Neural crest cell (in vitro differentiated cells): Measurements from ENCODE around the gene TST. TPM values are rescaled to one million over a fixed set of nuclear protein-coding genes. Genes with fewer than 3 reads are reported as not detected.
A peak's percentile ranks its signal among the peaks of the same experiment; 100 is the strongest.

Experiments
- DNase-seq: peaks from one replicate; pipeline ENCODE4 v3.0.0; 2021; ENCODE audit warnings: low read depth, mixed read lengths, low spot score
- H3K27ac Mint-ChIP-seq: one replicate; pipeline ENCODE4 v1.8.0; 2021; ENCODE audit warnings: mild to moderate bottlenecking, mixed read lengths; ENCODE audit not compliant: unreplicated experiment
- H3K27me3 Mint-ChIP-seq: 2 replicates; pipeline ENCODE4 v1.8.0; 2021; ENCODE audit warnings: low read depth, mild to moderate bottlenecking, mixed read lengths
- H3K36me3 Mint-ChIP-seq: 2 replicates; pipeline ENCODE4 v1.8.0; 2021; ENCODE audit warnings: low read depth, mild to moderate bottlenecking, mixed read lengths
- H3K4me1 Mint-ChIP-seq: 2 replicates; pipeline ENCODE4 v1.8.0; 2021; ENCODE audit warnings: mixed read lengths
- H3K4me3 Mint-ChIP-seq: one replicate; pipeline ENCODE4 v1.8.0; 2021; ENCODE audit warnings: mild to moderate bottlenecking, mixed read lengths
- H3K9me3 Mint-ChIP-seq: 2 replicates; pipeline ENCODE4 v1.8.0; 2021; ENCODE audit warnings: mixed read lengths
- CTCF ChIP-seq: fragments of 200-600 bp; sonication (generic); conservative IDR thresholded peaks from 2 replicates; pipeline ENCODE4 v1.5.0; 2021; ENCODE audit warnings: antibody characterized with exemption, mild to moderate bottlenecking
- total RNA-seq: library from RNA; stranded (reverse); gene quantifications from 2 replicates; pipeline ENCODE4 v1.2.1, GENCODE V29; 2021

TST gene
- total RNA-seq, 1 donor from 2014 or later = 31.0 TPM

DNA sequence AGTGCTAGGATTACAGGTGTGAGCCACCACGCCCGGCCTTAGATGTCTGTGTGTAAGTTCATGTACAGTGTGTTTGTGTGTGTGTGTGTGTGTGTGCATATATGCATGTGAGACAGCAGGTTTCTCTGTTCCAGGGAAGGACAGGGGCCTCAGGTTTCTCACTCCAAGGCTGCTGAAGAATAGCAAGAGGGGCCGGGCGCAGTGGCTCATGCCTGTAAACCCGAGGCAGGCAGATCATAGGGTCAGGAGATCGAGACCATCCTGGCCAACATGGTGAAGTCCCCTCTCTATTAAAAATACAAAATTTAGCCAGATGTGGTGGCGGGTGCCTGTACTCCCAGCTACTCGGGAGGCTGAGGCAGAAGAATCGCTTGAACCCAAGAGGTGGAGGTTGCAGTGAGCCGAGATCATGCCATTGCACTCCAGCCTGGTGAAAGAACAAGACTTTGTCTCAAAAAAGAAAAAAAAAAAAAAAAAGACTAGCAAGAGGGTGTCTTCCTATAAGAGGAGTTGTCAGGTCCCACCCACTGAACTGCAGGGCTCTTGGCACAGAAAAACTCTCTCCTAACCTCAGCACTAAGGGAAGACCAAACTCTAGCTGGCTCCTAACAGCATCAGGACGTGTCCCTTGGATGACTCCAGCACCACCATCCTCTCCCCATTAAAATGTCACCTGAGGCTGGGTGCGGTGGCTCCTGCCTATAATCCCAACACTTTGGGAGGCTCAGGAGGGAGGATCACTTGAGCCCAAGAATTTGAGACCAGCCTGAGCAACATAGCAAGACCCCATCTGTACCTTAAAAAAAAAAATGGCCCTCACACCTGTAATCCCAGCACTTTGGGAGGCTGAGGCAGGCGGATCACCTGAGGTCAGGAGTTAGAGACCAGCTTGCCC is 40.0 kb downstream of the TST start:
- Mint-ChIP-seq H3K4me1 (peaks cover 15% of the 10 kb centered on the region), H3K27me3 (peaks cover 28% of the 10 kb centered on the region)
- no peak for TF ChIP-seq CTCF

GRCh38 chr22:36977947-36978660 is 41.1 kb downstream of the TST start:
- no peak overlapping the region for H3K27ac Mint-ChIP-seq

More for the DNA sequence above, 40.0 kb downstream of the TST start:
- no peaks in the 10 kb centered on the region for H3K36me3 Mint-ChIP-seq
- no peaks in the 10 kb centered on the region for H3K9me3 Mint-ChIP-seq
- H3K27ac Mint-ChIP-seq = no peak overlapping the region
- H3K4me3 Mint-ChIP-seq = no peak overlapping the region
- DNase-seq = no peak

DNA sequence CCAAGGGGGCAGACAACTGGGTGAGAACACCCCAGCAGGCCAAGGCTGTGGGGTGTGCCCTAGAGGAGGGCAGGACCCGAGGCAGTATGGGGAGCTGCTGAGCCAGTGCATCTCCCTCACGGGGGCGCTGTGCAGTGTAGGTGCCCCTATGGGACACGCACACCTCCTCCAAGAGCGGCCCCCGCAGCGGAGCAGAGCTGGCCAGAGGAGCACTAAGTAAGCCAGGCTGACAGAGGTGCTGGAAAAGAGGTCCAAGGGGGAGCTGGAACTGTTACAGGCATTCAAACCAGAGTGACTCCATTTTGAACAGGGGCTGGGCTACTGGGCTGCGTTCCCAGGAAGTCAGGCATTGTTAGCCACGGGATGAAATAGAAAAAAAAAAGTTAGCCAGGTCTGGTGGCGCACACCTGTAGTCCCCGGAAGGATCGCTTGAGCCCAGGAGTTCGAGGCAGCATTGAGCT is 41.8 kb downstream of the TST start:
- Mint-ChIP-seq H3K9me3 (no peaks in the 10 kb centered on the region), H3K27ac (peak overlapping the region; percentile 30), H3K4me1 (peaks cover 15% of the 10 kb centered on the region), H3K27me3 (peaks cover 33% of the 10 kb centered on the region), H3K4me3 (peak overlapping the region; percentile 87), H3K36me3 (no peaks in the 10 kb centered on the region)
- peak; percentile 41 for TF ChIP-seq CTCF
- DNase-seq = peak; percentile 38

More at GRCh38 chr22:36977947-36978660, 41.1 kb downstream of the TST start:
- Mint-ChIP-seq H3K4me3 (peak overlapping the region; percentile 87), H3K36me3 (no peaks in the 10 kb centered on the region), H3K4me1 (peaks cover 15% of the 10 kb centered on the region), H3K9me3 (no peaks in the 10 kb centered on the region), H3K27me3 (peaks cover 28% of the 10 kb centered on the region)
- peak; percentile 91 for DNase-seq
- peak; percentile 92 for TF ChIP-seq CTCF

GRCh38 chr22:36976606-36977005 is 42.6 kb downstream of the TST start:
- no peaks in the 10 kb centered on the region for H3K36me3 Mint-ChIP-seq
- H3K27ac Mint-ChIP-seq = no peak overlapping the region
- H3K27me3 Mint-ChIP-seq = peaks cover 39% of the 10 kb centered on the region
- peaks cover 15% of the 10 kb centered on the region for H3K4me1 Mint-ChIP-seq
- TF ChIP-seq CTCF = no peak
- DNase-seq = no peak
- H3K4me3 Mint-ChIP-seq = no peak overlapping the region
- no peaks in the 10 kb centered on the region for H3K9me3 Mint-ChIP-seq

- no peak for DNase-seq
- no peaks in the 10 kb centered on the region for H3K4me1 Mint-ChIP-seq
- H3K27me3 Mint-ChIP-seq = peaks cover 29% of the 10 kb centered on the region
- H3K27ac Mint-ChIP-seq = no peak overlapping the region
- no peaks in the 10 kb centered on the region for H3K9me3 Mint-ChIP-seq
- no peaks in the 10 kb centered on the region for H3K36me3 Mint-ChIP-seq
- H3K4me3 Mint-ChIP-seq = no peak overlapping the region
- TF ChIP-seq CTCF = no peak
Measured at GRCh38 chr22:36971341-36972125, 47.7 kb downstream of the TST start.
